T-cell (primary cell): ENCODE results near the gene NFIC. TPM values are rescaled to one million over a fixed set of nuclear protein-coding genes. Genes with fewer than 3 reads are reported as not detected.

Source experiments
- ATAC-seq, 4 experiments: fragments of 200-7000 bp in 3 of 4; fragments of 150-1000 bp in 1 of 4; cut with Tn5 transposase; replicated peaks in 1 of 4; 1 replicate in 3 of 4; 2 replicates in 1 of 4; pipeline ENCODE4 v1.10.0; 2021; ENCODE audit warnings: moderate library complexity in 3 of 4, mild to moderate bottlenecking in 2 of 4, moderate number of reproducible peaks in 1 of 4
- CTCF ChIA-PET, 2 donors: fragments of 300-600 bp; sonication (Branson Sonifier 250); formaldehyde crosslinking; loops; one replicate each; lab custom pipeline; 2022; ENCODE audit warnings: antibody characterized with exemption in 2 of 2; lab: Charles Lee
- POLR2A ChIA-PET, 2 donors: fragments of 300-600 bp; sonication (Branson Sonifier 250); formaldehyde crosslinking; loops; one replicate each; lab custom pipeline; 2022; ENCODE audit warnings: antibody characterized with exemption in 2 of 2; lab: Charles Lee
- DNase-seq, 35 experiments: peaks; one replicate each; pipeline versions ENCODE4 v3.0.0 to v3.0.0-alpha.2; 2013 to 2023
- H3K27ac ChIP-seq: one replicate; pipeline ENCODE4 v1.5.1; 2013; ENCODE audit warnings: low read length
- H3K27me3 ChIP-seq, 2 experiments: replicated peaks in 1 of 2; 1 replicate in 1 of 2; 2 replicates in 1 of 2; pipeline versions ENCODE4 v1.6.1 to v1.7.0; 2013; ENCODE audit warnings: low read length in 1 of 2, mixed read lengths in 1 of 2; ENCODE audit not compliant: control insufficient read depth in 2 of 2, insufficient read depth in 2 of 2; ENCODE audit errors: extremely low read depth in 1 of 2
- H3K36me3 ChIP-seq, 2 donors: 1 replicate in 1 of 2; 2 replicates in 1 of 2; pipeline versions ENCODE4 v1.6.1 to v1.7.0; 2013; ENCODE audit warnings: low read length in 1 of 2; ENCODE audit not compliant: control insufficient read depth in 2 of 2, insufficient read depth in 1 of 2; ENCODE audit errors: extremely low read depth in 1 of 2
- H3K4me1 ChIP-seq, 2 experiments: 1 replicate in 1 of 2; 2 replicates in 1 of 2; pipeline versions ENCODE4 v1.6.1 to v1.7.0; 2013; ENCODE audit warnings: low read length in 2 of 2, mixed read lengths in 1 of 2; ENCODE audit not compliant: insufficient read depth in 2 of 2, control insufficient read depth in 1 of 2; ENCODE audit errors: extremely low read depth in 1 of 2
- H3K4me3 ChIP-seq, 2 donors: 1 replicate in 1 of 2; 2 replicates in 1 of 2; pipeline versions ENCODE4 v1.5.1 to v1.7.0; 2013; ENCODE audit warnings: mild to moderate bottlenecking in 2 of 2, low read length in 1 of 2, moderate library complexity in 1 of 2; ENCODE audit not compliant: control insufficient read depth in 1 of 2; ENCODE audit errors: extremely low read depth in 1 of 2
- H3K9me3 ChIP-seq: 2 replicates; pipeline ENCODE4 v1.7.0; 2013
- H3K27ac Mint-ChIP-seq, 2 donors: one replicate each; pipeline ENCODE4 v1.8.0; 2020 to 2021; ENCODE audit warnings: mild to moderate bottlenecking in 2 of 2, mixed read lengths in 2 of 2
- H3K27me3 Mint-ChIP-seq, 2 donors: one replicate each; pipeline ENCODE4 v1.8.0; 2021 to 2022; ENCODE audit warnings: mixed read lengths in 2 of 2
- H3K36me3 Mint-ChIP-seq: one replicate; pipeline ENCODE4 v1.8.0; 2021; ENCODE audit warnings: mixed read lengths
- H3K4me1 Mint-ChIP-seq, 3 donors: one replicate each; pipeline ENCODE4 v1.8.0; 2020 to 2022; ENCODE audit warnings: mixed read lengths in 3 of 3, mild to moderate bottlenecking in 1 of 3
- H3K4me3 Mint-ChIP-seq, 3 donors: one replicate each; pipeline ENCODE4 v1.8.0; 2020 to 2022; ENCODE audit warnings: mild to moderate bottlenecking in 3 of 3, mixed read lengths in 3 of 3, moderate library complexity in 3 of 3
- H3K9me3 Mint-ChIP-seq, 3 donors: one replicate each; pipeline ENCODE4 v1.8.0; 2020 to 2022; ENCODE audit warnings: mixed read lengths in 3 of 3
- WGBS: methylation state at CpG from one replicate; pipeline ENCODE4 v1.1.5; 2013; ENCODE audit warnings: missing lambda C conversion rate; ENCODE audit not compliant: insufficient coverage; 5-methylcytosine and 5-hydroxymethylcytosine counted together
- total RNA-seq, 35 experiments: library from RNA in 6 of 35; stranded (reverse) in 6 of 35; fragments of 120-200 nt in 1 of 35; gene quantifications; one replicate each; pipeline versions ENCODE4 v1.2.1 to v1.2.4 and lab custom pipeline; 2013 to 2026

NFIC gene
- total RNA-seq, 5 donors from 2014 or later (not counting 1 experiment from before 2014, with no cell fraction given) = 27.1 to 41.7 (median 37.2) TPM

DNA sequence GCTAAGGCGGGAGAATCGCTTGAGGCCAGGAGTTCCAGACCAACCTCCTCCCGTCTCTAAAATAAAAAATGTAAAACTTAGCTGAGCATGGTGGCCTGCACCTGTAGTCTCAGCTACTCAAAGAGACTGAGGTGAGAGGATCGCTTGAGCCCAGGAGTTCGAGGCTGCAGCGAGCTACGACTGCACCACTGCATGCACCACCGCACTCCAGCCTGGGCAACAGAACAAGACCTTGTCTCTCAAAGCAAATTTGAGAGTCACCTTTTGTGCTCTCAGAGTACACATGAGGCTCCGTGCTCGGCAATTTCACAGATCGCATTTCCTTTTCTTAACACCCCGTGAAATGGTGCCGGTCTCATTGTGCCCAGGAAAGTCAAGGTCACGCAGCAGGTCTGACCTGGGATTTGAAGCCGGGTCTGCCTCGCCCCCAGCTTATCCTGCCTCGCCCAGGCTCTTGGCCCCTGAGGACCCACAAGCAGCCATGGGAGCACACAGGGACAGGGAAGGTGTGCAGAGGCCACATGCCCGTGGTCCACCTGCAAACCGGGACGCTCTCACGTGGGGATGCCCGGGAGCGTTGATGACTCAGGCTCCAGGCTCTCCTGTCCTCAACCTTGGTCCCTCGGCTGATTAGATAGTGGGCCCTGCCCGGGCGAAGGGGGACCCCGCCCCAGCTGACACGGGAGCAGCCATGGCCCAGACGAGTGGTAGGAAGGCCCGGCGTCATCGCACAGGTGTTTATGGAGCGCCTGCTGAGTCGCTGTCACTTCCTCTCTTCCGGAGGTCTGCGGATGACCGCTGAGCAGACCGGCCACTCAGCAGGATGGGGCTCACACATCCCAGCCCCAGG is 115.1 kb downstream of the NFIC start:
- Mint-ChIP-seq H3K36me3 (no peaks in the 10 kb centered on the region), H3K27me3 (no peaks in the 10 kb centered on the region), H3K4me3 (no peak overlapping the region), H3K27ac (no peak overlapping the region), H3K9me3 (no peaks in the 10 kb centered on the region), H3K4me1 (peaks cover 9 to 31% (median 13%) of the 10 kb centered on the region in 3 donors)
- ATAC-seq (no peak), DNase-seq (no peak)
- POLR2A ChIA-PET = no interaction called here
- Histone ChIP-seq H3K9me3 (no peaks in the 10 kb centered on the region), H3K4me3 (no peak overlapping the region), H3K4me1 (peaks cover 2 to 23% of the 10 kb centered on the region in 2 experiments), H3K27me3 (peaks cover 0 to 17% of the 10 kb centered on the region in 2 experiments), H3K36me3 (no peaks in the 10 kb centered on the region), H3K27ac (no peak overlapping the region)
- CTCF ChIA-PET = interaction anchor here (0.6 to 0.9 kb wide), 3 partner anchors 9 to 899 kb away, joined by 3 to 4 read pairs (median 4); no protein-coding TSS in a partner anchor
- WGBS = 93% methylated on average over 37 of the region's 38 CpGs

DNA sequence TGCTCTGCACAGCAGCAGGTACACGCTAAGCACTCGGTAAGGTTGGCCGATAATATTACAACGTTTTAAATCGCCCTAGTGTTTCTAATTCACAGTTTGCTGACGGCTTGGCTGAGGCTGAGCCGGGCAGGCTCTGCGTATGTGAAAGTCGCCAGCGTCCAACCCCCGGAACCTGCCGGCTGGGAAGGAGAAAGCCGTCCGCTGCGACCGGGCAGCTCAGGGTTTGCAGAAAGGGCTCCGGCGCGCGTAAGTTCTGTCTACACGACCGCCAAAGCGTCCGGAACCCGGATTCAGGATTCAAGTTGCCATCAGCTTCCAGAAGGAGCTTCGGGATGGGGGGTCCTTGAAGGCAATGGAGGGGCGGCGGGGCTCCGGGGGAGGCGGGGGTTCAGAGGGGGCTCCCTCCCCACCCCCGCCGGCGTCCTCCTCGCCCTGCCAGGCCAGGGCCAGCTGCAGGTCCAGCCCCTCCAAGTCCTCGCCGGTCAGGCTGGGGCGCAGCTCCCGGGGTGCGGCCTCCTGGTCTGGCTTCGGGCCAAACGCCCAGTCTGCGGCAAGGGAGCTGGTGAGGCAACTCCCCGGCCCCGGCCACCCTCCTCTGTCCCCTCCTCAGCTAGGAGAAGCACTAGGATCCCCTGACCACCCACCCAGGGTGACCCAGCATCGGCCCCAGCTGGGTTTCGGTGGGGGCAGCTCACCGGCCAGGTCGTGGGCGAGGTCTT is 116.3 kb downstream of the NFIC start:
- H3K4me1 Mint-ChIP-seq = peaks cover 9 to 31% (median 13%) of the 10 kb centered on the region in 3 donors
- no peaks in the 10 kb centered on the region for H3K9me3 Mint-ChIP-seq
- no peaks in the 10 kb centered on the region for H3K27me3 Mint-ChIP-seq
- Histone ChIP-seq H3K36me3 (no peaks in the 10 kb centered on the region), H3K27ac (no peak overlapping the region), H3K4me3 (no peak overlapping the region), H3K9me3 (no peaks in the 10 kb centered on the region), H3K27me3 (peaks cover 0 to 13% of the 10 kb centered on the region in 2 experiments), H3K4me1 (peaks cover 2 to 23% of the 10 kb centered on the region in 2 experiments)
- WGBS = 91% methylated on average over 31 of the region's 49 CpGs
- CTCF ChIA-PET = interaction anchor here in 1 of 2 donors (0.6 kb wide), 1 partner anchor 182 kb away, joined by 3 read pairs; no protein-coding TSS in a partner anchor
- no peak overlapping the region for H3K27ac Mint-ChIP-seq
- DNase-seq (no peak), ATAC-seq (no peak)
- H3K4me3 Mint-ChIP-seq = no peak overlapping the region
- POLR2A ChIA-PET = no interaction called here
- H3K36me3 Mint-ChIP-seq = no peaks in the 10 kb centered on the region

DNA sequence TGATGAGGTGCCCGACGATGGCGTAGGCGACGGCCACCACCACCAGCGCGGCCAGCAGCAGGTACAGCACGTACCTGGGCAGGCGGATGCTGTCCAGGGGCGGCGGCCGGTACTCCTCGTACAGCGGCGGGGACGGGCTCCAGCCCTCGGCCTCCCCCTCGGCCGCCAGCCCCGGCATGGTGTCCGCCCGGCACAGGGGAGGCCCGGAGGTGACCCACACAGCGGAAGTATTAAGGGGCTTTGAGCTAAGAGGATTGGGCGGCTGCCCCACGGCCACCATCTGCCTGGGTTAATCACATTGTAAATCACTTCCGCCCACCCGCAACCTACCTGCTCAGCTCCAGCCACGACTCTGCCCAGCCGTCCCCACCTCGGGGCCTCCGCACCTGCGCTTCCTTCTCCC is 116.8 kb downstream of the NFIC start, which contains the start of gene SMIM44:
Gene SMIM44, minus strand, starts transcription at position 216 of the 403 bp plus-strand sequence. Its CDS starts 38 bp downstream, at position 178.
- Histone ChIP-seq H3K4me1 (peaks cover 2 to 20% of the 10 kb centered on the region in 2 experiments), H3K4me3 (no peak within 1 kb of the TSS), H3K36me3 (no peaks in the 10 kb centered on the region), H3K9me3 (no peaks in the 10 kb centered on the region), H3K27me3 (peaks cover 0 to 13% of the 10 kb centered on the region in 2 experiments), H3K27ac (no peak within 1 kb of the TSS)
- POLR2A ChIA-PET = interaction anchor here in 1 of 2 donors (0.5 kb wide), 1 partner anchor 43 kb away, joined by 6 read pairs; no protein-coding TSS in a partner anchor
- CTCF ChIA-PET = interaction anchor here in 1 of 2 donors (0.6 kb wide), 1 partner anchor 394 kb away, joined by 4 read pairs; no protein-coding TSS in a partner anchor
- Mint-ChIP-seq H3K4me1 (peaks cover 5 to 26% (median 8%) of the 10 kb centered on the region in 3 donors), H3K27ac (no peak within 1 kb of the TSS), H3K36me3 (peaks cover 5% of the 10 kb centered on the region), H3K27me3 (no peaks in the 10 kb centered on the region), H3K9me3 (no peaks in the 10 kb centered on the region), H3K4me3 (no peak within 1 kb of the TSS)
- ATAC-seq (no peak), DNase-seq (no peak)
- WGBS = 94% methylated on average over 22 of the region's 33 CpGs

DNA sequence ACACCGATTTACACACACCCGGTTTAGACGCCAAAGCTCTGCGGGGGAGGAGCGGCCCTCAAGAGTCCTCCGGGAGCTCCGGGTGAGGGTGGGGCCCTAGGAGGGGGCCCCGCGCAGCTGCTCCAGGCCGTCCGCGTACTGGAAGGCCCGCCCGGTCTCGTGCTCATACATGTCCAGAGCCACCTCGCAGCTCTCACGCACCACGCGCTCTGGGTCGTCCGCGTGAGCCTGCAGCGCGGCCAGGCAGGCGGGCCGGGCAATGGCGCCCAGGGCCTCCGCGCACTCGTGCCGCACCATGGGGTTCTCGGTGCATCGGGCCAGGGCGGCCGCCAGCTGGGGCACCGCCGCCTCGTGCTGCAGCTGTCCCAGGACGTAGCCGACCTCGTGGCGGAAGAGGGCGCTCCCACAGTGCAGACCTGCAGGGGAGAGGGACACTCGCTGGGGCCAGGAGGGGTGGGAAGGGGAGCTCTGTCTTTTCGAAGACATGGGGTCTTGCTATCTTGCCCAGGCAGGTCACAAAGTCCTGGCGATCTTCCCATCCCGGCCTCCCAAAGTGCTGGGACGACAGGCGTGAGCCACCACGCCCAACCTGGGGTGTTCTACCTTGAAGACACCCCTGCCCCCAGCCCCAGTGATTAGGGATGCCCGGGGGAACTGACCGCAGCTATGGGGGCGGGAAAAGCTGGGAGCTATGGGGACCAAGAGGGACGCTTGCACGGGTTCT is 125.2 kb downstream of the NFIC start:
- H3K36me3 ChIP-seq = peaks cover 18 to 33% of the 10 kb centered on the region in 2 donors
- no peak overlapping the region for H3K4me3 Mint-ChIP-seq
- peaks cover 16% of the 10 kb centered on the region for H3K36me3 Mint-ChIP-seq
- H3K27me3 ChIP-seq = no peaks in the 10 kb centered on the region
- H3K4me1 ChIP-seq = peaks cover 0 to 9% of the 10 kb centered on the region in 2 experiments
- no peak for DNase-seq
- 97% methylated on average over 52 of the region's 55 CpGs for WGBS
- H3K27ac ChIP-seq = no peak overlapping the region
- CTCF ChIA-PET = no interaction called here
- H3K27ac Mint-ChIP-seq = no peak overlapping the region
- no peaks in the 10 kb centered on the region for H3K9me3 ChIP-seq
- H3K4me1 Mint-ChIP-seq = peaks cover 0 to 11% (median 9%) of the 10 kb centered on the region in 3 donors
- no peaks in the 10 kb centered on the region for H3K27me3 Mint-ChIP-seq
- POLR2A ChIA-PET = no interaction called here
- no peak for ATAC-seq
- H3K4me3 ChIP-seq = no peak overlapping the region
- no peaks in the 10 kb centered on the region for H3K9me3 Mint-ChIP-seq

DNA sequence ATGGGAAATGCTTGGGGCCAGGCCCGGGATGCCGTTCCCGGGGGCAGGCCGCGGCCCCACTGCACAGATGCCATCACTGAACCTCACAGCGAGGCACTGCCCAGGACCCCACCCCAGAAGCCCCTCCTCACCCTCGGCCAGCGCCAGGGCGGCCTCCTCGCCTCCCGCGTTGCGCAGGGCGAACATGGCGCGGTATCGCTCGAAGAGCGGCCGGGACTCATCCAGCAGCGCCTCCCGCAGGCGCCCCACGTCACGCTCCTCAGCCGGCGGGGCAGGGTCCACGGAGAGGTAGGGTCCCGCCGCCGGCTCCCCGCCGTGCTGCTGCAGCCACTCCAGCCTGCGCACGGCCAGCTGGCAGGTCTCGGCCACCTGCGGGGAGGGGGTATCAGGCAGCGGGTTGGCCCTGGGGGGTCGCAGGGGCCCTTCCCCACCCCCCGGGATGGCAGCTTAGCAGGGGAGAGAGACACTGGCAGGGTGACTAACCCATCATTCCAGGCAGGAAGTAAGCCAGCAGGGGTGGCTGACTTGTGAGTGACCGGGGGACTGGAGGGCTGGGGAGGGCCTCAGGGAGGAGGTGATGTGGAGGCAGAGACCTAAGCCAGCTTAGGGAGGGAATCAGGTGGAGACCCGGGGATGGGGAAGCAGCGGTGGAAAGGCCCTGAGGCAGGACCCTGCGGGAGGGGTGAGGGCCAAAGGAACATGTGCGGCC is 125.9 kb downstream of the NFIC start:
- ChIA-PET POLR2A (no interaction called here), CTCF (no interaction called here)
- ATAC-seq = no peak
- Mint-ChIP-seq H3K9me3 (no peaks in the 10 kb centered on the region), H3K4me3 (no peak overlapping the region), H3K27ac (no peak overlapping the region), H3K36me3 (peaks cover 21% of the 10 kb centered on the region), H3K4me1 (peaks cover 0 to 12% (median 11%) of the 10 kb centered on the region in 3 donors), H3K27me3 (no peaks in the 10 kb centered on the region)
- peaks cover 0 to 9% of the 10 kb centered on the region in 2 experiments for H3K4me1 ChIP-seq
- 98% methylated on average over 45 of the region's 45 CpGs for WGBS
- H3K9me3 ChIP-seq = no peaks in the 10 kb centered on the region
- H3K27ac ChIP-seq = no peak overlapping the region
- no peak for DNase-seq
- peaks cover 18 to 33% of the 10 kb centered on the region in 2 donors for H3K36me3 ChIP-seq
- H3K27me3 ChIP-seq = no peaks in the 10 kb centered on the region
- no peak overlapping the region for H3K4me3 ChIP-seq
